Prostate gland (tissue), 2 donors: ENCODE measurements around the gene STOML3. TPM values are rescaled to one million over a fixed set of nuclear protein-coding genes. Genes with fewer than 3 reads are reported as not detected.
"Not testable (repeated sequence)": the region's sequence is repeated elsewhere in the genome, so short reads cannot be mapped to it uniquely, and the experiment has no call there.

Experiments used
- DNase-seq: peaks from one replicate; pipeline ENCODE4 v3.0.0-alpha.2; 2019; ENCODE audit warnings: low spot score
- H3K27ac ChIP-seq, 2 donors: fragments of 200-600 bp; sonication (generic); 2 replicates each; pipeline ENCODE4 v1.5.1; 2017 to 2019
- H3K27me3 ChIP-seq: fragments of 200-600 bp; sonication (generic); replicated peaks from 2 replicates; pipeline ENCODE4 v1.5.1; 2019; ENCODE audit not compliant: insufficient read depth
- H3K36me3 ChIP-seq, 2 donors: fragments of 200-600 bp; sonication (generic); 1 replicate in 1 of 2; 2 replicates in 1 of 2; pipeline versions ENCODE4 v1.5.1 to v1.8.1; 2017 to 2019
- H3K4me1 ChIP-seq: fragments of 200-600 bp; sonication (generic); replicated peaks from 2 replicates; pipeline ENCODE4 v1.5.1; 2019
- H3K4me3 ChIP-seq, 2 donors: fragments of 200-600 bp; sonication (generic); 2 replicates each; pipeline ENCODE4 v1.5.1; 2017 to 2019
- H3K9me3 ChIP-seq: fragments of 200-600 bp; sonication (generic); 2 replicates; pipeline ENCODE4 v1.5.1; 2017
- POLR2A ChIP-seq: fragments of 450-650 bp; IDR thresholded peaks from one replicate; pipeline ENCODE4 v1.6.1; 2016; ENCODE audit warnings: antibody characterized with exemption, mild to moderate bottlenecking
- POLR2AphosphoS5 ChIP-seq: sonication (generic); formaldehyde crosslinking; IDR thresholded peaks from one replicate; pipeline ENCODE4 v1.6.1; 2017; ENCODE audit warnings: antibody characterized with exemption
- WGBS: methylation state at CpG from one replicate; pipeline ENCODE4 v1.1.5; 2018; 5-methylcytosine and 5-hydroxymethylcytosine counted together
- intact Hi-C: fragments of 100-400 bp; cut with DNase I; formaldehyde crosslinking; loops from one replicate; pipeline ENCODE4 v1.14.2; 2022
- total RNA-seq, 2 donors: library from RNA; depleted of rRNA; stranded (reverse); fragments of >200 nt; gene quantifications; one replicate each; pipeline ENCODE4 v1.1.0, GENCODE V29; 2016
- TF ChIP-seq, protein P1 (sequence below), 4 experiments: fragments of 200-600 bp in 2 of 4; fragments of 450-650 bp in 2 of 4; sonication (generic) in 2 of 4; IDR thresholded peaks; 1 replicate in 3 of 4; 2 replicates in 1 of 4; pipeline ENCODE4 v1.5.1; 2016 to 2019; ENCODE audit warnings: antibody characterized with exemption in 4 of 4, mild to moderate bottlenecking in 2 of 4, moderate library complexity in 2 of 4

The STOML3 gene
- total RNA-seq, 2 donors from 2014 or later = not detected

DNA sequence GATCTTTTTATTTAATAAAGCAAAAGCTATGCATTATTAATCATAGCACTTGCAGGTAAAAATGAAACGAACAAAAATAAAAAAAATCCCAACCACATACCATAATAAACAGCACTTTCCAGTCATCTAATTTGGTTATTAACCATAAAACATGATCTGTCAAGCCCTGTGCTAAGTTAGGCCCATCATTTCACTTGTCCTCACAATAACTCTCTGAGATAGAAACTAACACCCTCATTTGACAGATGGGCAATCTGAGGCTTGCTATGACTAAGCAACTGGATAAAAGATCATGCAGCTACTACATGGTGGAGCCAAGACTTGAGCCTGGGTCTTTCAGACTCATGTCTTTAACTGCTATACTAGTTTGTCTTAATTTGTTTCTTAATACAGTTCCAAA lies 25.5 kb upstream of the STOML3 start:
- Histone ChIP-seq H3K4me3 (no peak overlapping the region), H3K27ac (no peak overlapping the region), H3K36me3 (peaks cover 0 to 13% of the 10 kb centered on the region in 2 donors), H3K9me3 (no peaks in the 10 kb centered on the region), H3K27me3 (no peaks in the 10 kb centered on the region), H3K4me1 (no peaks in the 10 kb centered on the region)
- no peak for DNase-seq
- 55% methylated on average over 1 of the region's 1 CpG for WGBS
- intact Hi-C loops = no loop called here
- TF ChIP-seq POLR2AphosphoS5 = no peak
- TF ChIP-seq, protein P1, sequence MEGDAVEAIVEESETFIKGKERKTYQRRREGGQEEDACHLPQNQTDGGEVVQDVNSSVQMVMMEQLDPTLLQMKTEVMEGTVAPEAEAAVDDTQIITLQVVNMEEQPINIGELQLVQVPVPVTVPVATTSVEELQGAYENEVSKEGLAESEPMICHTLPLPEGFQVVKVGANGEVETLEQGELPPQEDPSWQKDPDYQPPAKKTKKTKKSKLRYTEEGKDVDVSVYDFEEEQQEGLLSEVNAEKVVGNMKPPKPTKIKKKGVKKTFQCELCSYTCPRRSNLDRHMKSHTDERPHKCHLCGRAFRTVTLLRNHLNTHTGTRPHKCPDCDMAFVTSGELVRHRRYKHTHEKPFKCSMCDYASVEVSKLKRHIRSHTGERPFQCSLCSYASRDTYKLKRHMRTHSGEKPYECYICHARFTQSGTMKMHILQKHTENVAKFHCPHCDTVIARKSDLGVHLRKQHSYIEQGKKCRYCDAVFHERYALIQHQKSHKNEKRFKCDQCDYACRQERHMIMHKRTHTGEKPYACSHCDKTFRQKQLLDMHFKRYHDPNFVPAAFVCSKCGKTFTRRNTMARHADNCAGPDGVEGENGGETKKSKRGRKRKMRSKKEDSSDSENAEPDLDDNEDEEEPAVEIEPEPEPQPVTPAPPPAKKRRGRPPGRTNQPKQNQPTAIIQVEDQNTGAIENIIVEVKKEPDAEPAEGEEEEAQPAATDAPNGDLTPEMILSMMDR (IDR thresholded peaks at IDR 0.05) = no peak

DNA sequence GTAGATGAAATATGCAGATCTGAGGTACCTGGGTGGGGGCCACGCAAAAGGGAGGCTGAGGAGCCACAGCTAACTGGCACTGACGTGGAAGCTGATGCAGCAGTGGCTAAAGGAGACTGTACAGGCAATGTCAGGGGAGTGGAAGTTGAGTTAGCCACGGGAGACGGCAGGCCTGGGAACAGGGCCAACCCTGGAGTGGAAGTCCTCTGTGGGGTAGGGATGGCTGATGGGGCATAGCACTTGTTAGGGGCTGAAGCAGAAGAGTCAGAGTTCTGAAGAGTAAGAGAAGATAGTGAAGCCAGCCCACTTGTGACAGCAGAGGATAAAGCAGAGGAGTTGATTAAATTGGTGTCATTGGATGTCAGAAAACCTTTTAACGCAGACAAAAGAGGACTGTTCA lies 22.8 kb upstream of the STOML3 start:
- no peak for DNase-seq
- Histone ChIP-seq H3K36me3 (peaks cover 0 to 14% of the 10 kb centered on the region in 2 donors), H3K4me1 (no peaks in the 10 kb centered on the region), H3K9me3 (no peaks in the 10 kb centered on the region), H3K27ac (no peak overlapping the region), H3K27me3 (no peaks in the 10 kb centered on the region), H3K4me3 (no peak overlapping the region)
- 88% methylated on average over 5 of the region's 5 CpGs for WGBS
- TF ChIP-seq, protein P1 (IDR thresholded peaks at IDR 0.05) = no peak
- no peak for TF ChIP-seq POLR2A
- no peak for TF ChIP-seq POLR2AphosphoS5
- intact Hi-C loops = no loop called here

DNA sequence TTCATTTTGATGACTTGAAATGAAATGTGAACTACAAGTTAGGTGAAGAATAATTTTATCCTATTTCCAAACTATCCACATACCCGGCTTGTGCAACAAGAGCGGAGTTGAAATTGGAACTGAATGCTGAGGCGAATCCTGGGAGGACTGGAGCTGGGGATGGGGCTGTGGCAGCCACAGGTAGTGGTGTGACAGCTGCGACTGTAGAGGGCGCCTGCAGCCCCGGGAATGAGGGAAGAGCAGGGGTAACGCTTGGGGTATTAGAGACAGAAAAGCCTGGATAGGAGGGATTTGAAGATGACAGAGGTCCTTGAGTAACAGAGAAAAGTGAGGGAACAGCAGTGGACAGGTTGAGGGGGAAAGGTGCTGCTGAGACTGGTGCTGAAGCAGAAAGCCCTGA lies 22.0 kb upstream of the STOML3 start:
- no peak for DNase-seq
- WGBS = 77% methylated on average over 7 of the region's 7 CpGs
- Histone ChIP-seq H3K4me3 (no peak overlapping the region), H3K27me3 (no peaks in the 10 kb centered on the region), H3K4me1 (no peaks in the 10 kb centered on the region), H3K36me3 (peaks cover 0 to 14% of the 10 kb centered on the region in 2 donors), H3K27ac (no peak overlapping the region), H3K9me3 (no peaks in the 10 kb centered on the region)
- no peak for TF ChIP-seq POLR2AphosphoS5
- intact Hi-C loops = no loop called here

DNA sequence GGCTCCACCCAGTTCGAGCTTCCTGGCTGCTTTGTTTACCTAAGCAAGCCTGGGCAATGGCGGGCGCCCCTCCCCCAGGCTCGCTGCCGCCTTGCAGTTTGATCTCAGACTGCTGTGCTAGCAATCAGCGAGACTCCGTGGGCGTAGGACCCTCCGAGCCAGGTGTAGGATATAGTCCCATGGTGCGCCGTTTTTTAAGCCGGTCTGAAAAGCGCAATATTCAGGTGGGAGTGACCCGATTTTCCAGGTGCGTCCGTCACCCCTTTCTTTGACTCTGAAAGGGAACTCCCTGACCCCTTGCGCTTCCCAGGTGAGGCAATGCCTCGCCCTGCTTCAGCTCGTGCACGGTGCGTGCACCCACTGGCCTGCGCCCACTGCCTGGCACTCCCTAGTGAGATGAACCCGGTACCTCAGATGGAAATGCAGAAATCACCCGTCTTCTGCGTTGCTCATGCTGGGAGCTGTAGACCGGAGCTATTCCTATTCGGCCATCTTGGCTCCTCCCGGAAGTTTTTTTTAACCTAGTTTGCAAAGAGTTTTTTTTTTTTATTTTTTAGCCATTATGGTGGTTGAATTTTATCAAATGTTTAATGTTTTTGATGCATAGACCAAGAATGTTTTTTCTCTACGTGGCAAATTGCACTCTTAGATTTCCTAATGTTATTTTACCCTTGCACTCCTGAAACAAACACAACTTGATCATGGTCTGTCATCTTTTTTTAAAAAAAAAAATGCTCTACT lies 15.9 kb upstream of the STOML3 start:
- H3K27ac ChIP-seq, DNase-seq, H3K27me3 ChIP-seq, H3K9me3 ChIP-seq, H3K36me3 ChIP-seq, intact Hi-C loops, H3K4me1 ChIP-seq: not testable (repeated sequence)
- H3K4me3 ChIP-seq = peak overlapping the region; percentile 12 to 22
- WGBS = 62% methylated on average over 29 of the region's 29 CpGs

DNA sequence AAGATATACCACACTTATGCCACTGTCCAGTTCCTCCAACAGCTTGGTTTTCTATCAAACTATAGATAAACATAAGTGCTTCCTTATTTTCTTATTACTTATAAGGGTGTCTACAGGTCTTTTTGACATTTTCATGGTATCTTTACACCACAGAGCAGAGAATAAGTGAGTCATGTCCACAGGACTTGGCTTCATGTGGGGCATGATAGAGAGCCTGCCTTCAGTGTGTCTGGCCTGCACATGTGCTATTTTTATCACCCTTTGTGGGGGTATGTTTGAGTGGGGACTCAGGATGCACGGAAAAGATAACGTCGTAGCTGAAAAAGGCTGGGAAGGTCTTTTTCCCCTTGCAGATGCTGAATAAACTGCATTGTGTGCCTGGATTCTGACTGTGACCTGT lies 8.1 kb upstream of the STOML3 start:
- Histone ChIP-seq H3K4me3 (no peak overlapping the region), H3K9me3 (no peaks in the 10 kb centered on the region), H3K4me1 (no peaks in the 10 kb centered on the region), H3K27me3 (no peaks in the 10 kb centered on the region), H3K36me3 (no peaks in the 10 kb centered on the region), H3K27ac (no peak overlapping the region)
- DNase-seq = no peak
- TF ChIP-seq POLR2AphosphoS5 (no peak), POLR2A (no peak)
- TF ChIP-seq, protein P1 (IDR thresholded peaks at IDR 0.05) = no peak
- intact Hi-C loops = no loop called here
- WGBS = 93% methylated on average over 3 of the region's 3 CpGs

DNA sequence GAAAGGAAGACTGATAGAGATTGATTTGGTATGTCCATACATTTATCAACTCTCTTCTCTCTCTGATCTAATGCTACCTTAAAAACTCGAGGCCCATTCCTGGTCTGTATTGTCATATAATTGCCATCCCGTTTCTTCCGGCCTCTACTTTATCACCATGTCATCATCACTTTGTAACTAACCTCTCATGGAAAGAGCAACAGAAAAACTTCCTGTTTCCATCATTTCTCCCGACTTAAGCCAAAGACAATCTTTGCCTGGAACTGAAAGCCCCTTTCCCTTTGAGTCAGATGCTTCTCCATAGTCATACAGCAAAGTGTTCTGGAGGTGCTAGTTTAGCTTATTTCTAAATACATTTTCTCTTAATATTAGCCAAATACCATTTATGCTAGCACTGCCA lies 2.8 kb upstream of the STOML3 start:
- Histone ChIP-seq H3K36me3 (no peaks in the 10 kb centered on the region), H3K27me3 (no peaks in the 10 kb centered on the region), H3K27ac (no peak overlapping the region), H3K4me1 (no peaks in the 10 kb centered on the region), H3K4me3 (no peak overlapping the region), H3K9me3 (no peaks in the 10 kb centered on the region)
- DNase-seq = no peak
- TF ChIP-seq POLR2A = no peak
- TF ChIP-seq, protein P1 (IDR thresholded peaks at IDR 0.05) = no peak
- no peak for TF ChIP-seq POLR2AphosphoS5
- 70% methylated on average over 4 of the region's 4 CpGs for WGBS
- intact Hi-C loops = no loop called here
